Inflammatory macrophage (primary cell): Measurements from ENCODE around the gene COX8A.

Experiments used
- DNase-seq, 2 donors: peaks; one replicate each; pipeline ENCODE4 v3.0.0-alpha.2; 2020 to 2022

COX8A gene

GRCh38 chr11:64021757-64022093 lies 47.3 kb downstream of the COX8A start:
- no peak for DNase-seq

- no peak for DNase-seq
These were observed 47.8 kb downstream of the COX8A start for GRCh38 chr11:64022125-64022784.

- no peak for DNase-seq
These were observed 49.6 kb downstream of the COX8A start for GRCh38 chr11:64023712-64024710.

- DNase-seq: no peak
These were observed 50.8 kb downstream of the COX8A start for GRCh38 chr11:64025205-64025604.
